SK-N-SH (cell line): ENCODE measurements around the gene RPL7A. TPM values are rescaled to one million over a fixed set of nuclear protein-coding genes. Genes with fewer than 3 reads are reported as not detected.

Experiments used
- CTCF ChIA-PET: fragments of 300-600, 350-600 bp; formaldehyde crosslinking; extraction: SDS; loops from one replicate; lab custom pipeline; 2021; lab: Yijun Ruan, JAX
- POLR2A ChIA-PET: fragments of 350-600 bp; sonication (Branson Sonifier 250); formaldehyde crosslinking; extraction: SDS; loops from one replicate; lab custom pipeline; 2020; ENCODE audit warnings: antibody characterized with exemption, inconsistent platforms; lab: Yijun Ruan, JAX
- DNase-seq: peaks from one replicate; pipeline ENCODE4 v3.0.0; 2012
- H2AFZ ChIP-seq: fragments of 200-600 bp; sonication (generic); 2 replicates; pipeline ENCODE4 v1.8.1; 2016; ENCODE audit warnings: antibody characterized with exemption, mild to moderate bottlenecking, low read depth
- H3F3A ChIP-seq: fragments of 200-600 bp; sonication (generic); replicated peaks from 2 replicates; pipeline ENCODE3; 2016; ENCODE audit warnings: antibody characterized with exemption, mild to moderate bottlenecking; ENCODE audit not compliant: insufficient read depth
- H3K27ac ChIP-seq, 2 experiments: fragments of 200-500 bp in 1 of 2; fragments of 200-600 bp in 1 of 2; sonication (Bioruptor generic) in 1 of 2; sonication (generic), shearing (Covaris generic) in 1 of 2; 2 replicates each; pipeline versions ENCODE4 v1.5.1 to v1.6.1; 2014 to 2016; ENCODE audit warnings: low read depth in 2 of 2, inconsistent platforms in 1 of 2, low read length in 1 of 2, mild to moderate bottlenecking in 1 of 2, mixed read lengths in 1 of 2
- H3K27me3 ChIP-seq: fragments of 200-600 bp; sonication (generic), shearing (Covaris generic); 2 replicates; pipeline ENCODE4 v1.6.1; 2016; ENCODE audit warnings: mixed run types; ENCODE audit not compliant: insufficient read depth
- H3K36me3 ChIP-seq, 2 experiments: fragments of 200-500 bp in 1 of 2; fragments of 200-600 bp in 1 of 2; sonication (Bioruptor generic) in 1 of 2; sonication (generic) in 1 of 2; replicated peaks in 1 of 2; 2 replicates each; pipeline versions ENCODE3 to v1.5.1; 2014 to 2016; ENCODE audit warnings: low read length in 1 of 2, mild to moderate bottlenecking in 1 of 2; ENCODE audit not compliant: insufficient read depth in 2 of 2, control insufficient read depth in 1 of 2
- H3K4me1 ChIP-seq, 2 experiments: fragments of 200-500 bp in 1 of 2; fragments of 200-600 bp in 1 of 2; sonication (Bioruptor generic) in 1 of 2; sonication (generic), shearing (Covaris generic) in 1 of 2; 2 replicates each; pipeline versions ENCODE4 v1.5.1 to v1.6.1; 2014 to 2016; ENCODE audit warnings: low read depth in 1 of 2, low read length in 1 of 2, mixed run types in 1 of 2; ENCODE audit not compliant: insufficient read depth in 2 of 2, control insufficient read depth in 1 of 2
- H3K4me2 ChIP-seq: fragments of 200-600 bp; sonication (generic), shearing (Covaris generic); 2 replicates; pipeline ENCODE4 v1.6.1; 2017; ENCODE audit warnings: mixed run types
- H3K4me3 ChIP-seq, 2 experiments: fragments of 200-500 bp in 1 of 2; fragments of 200-600 bp in 1 of 2; sonication (Bioruptor generic) in 1 of 2; sonication (generic), shearing (Covaris generic) in 1 of 2; 2 replicates each; pipeline versions ENCODE4 v1.5.1 to v1.8.1; 2014 to 2016; ENCODE audit warnings: low read depth in 2 of 2, inconsistent platforms in 1 of 2, low read length in 1 of 2, mild to moderate bottlenecking in 1 of 2, mixed read lengths in 1 of 2, moderate library complexity in 1 of 2
- H3K79me2 ChIP-seq: fragments of 200-600 bp; sonication (generic); 2 replicates; pipeline ENCODE4 v1.8.1; 2017; ENCODE audit warnings: mild to moderate bottlenecking; ENCODE audit not compliant: insufficient read depth
- H3K9ac ChIP-seq: fragments of 200-600 bp; sonication (generic); 2 replicates; pipeline ENCODE4 v1.6.1; 2017; ENCODE audit warnings: mixed run types
- H3K9me2 ChIP-seq: fragments of 200-600 bp; sonication (generic); 2 replicates; pipeline ENCODE4 v1.6.1; 2017; ENCODE audit warnings: mixed run types
- H3K9me3 ChIP-seq: fragments of 200-600 bp; sonication (generic); 2 replicates; pipeline ENCODE4 v1.6.1; 2017; ENCODE audit warnings: mixed run types, mild to moderate bottlenecking, moderate library complexity
- H4K20me1 ChIP-seq: fragments of 200-600 bp; sonication (generic); 2 replicates; pipeline ENCODE4 v1.6.1; 2017; ENCODE audit warnings: mild to moderate bottlenecking, mixed run types; ENCODE audit not compliant: insufficient read depth
- ELF1 ChIP-seq: IDR thresholded peaks from 2 replicates; pipeline ENCODE4 v1.4.0; 2012
- EP300 ChIP-seq, 2 experiments: IDR thresholded peaks; 2 replicates each; pipeline versions ENCODE4 v1.4.0 to v1.6.1; 2012; ENCODE audit warnings: borderline replicate concordance in 1 of 2, low read depth in 1 of 2, low read length in 1 of 2
- EZH2phosphoT487 ChIP-seq: fragments of 200-600 bp; sonication (generic); IDR thresholded peaks from 2 replicates; pipeline ENCODE4 v1.6.1; 2017; ENCODE audit warnings: low read depth, mixed run types, mild to moderate bottlenecking, antibody characterized with exemption, moderate library complexity, borderline replicate concordance
- FOSL2 ChIP-seq: IDR thresholded peaks from 2 replicates; pipeline ENCODE4 v1.4.0; 2012; ENCODE audit warnings: low read depth, mild to moderate bottlenecking, moderate library complexity, borderline replicate concordance
- FOXJ3 ChIP-seq: sonication (generic); formaldehyde crosslinking; IDR thresholded peaks from 2 replicates; pipeline ENCODE4 v1.5.1; 2020; ENCODE audit warnings: mild to moderate bottlenecking, missing genetic modification reagents
- FOXM1 ChIP-seq: IDR thresholded peaks from 2 replicates; pipeline ENCODE4 v1.4.0; 2012; ENCODE audit warnings: low read depth, mild to moderate bottlenecking
- GABPA ChIP-seq: IDR thresholded peaks from 2 replicates; pipeline ENCODE4 v1.4.0; 2012; ENCODE audit warnings: low read depth, mild to moderate bottlenecking
- MEF2A ChIP-seq: IDR thresholded peaks from 2 replicates; pipeline ENCODE4 v1.4.0; 2012; ENCODE audit warnings: low read depth, borderline replicate concordance
- MXI1 ChIP-seq: IDR thresholded peaks from 2 replicates; pipeline ENCODE4 v1.6.1; 2012; ENCODE audit warnings: mild to moderate bottlenecking, low read depth, low read length, improper control_type of control experiment
- RCOR1 ChIP-seq: fragments of 150-350 bp; IDR thresholded peaks from 2 replicates; pipeline ENCODE4 v1.6.1; 2017; ENCODE audit warnings: antibody characterized with exemption, low read length
- RFX5 ChIP-seq: IDR thresholded peaks from 2 replicates; pipeline ENCODE4 v1.6.1; 2012; ENCODE audit warnings: mild to moderate bottlenecking, improper control_type of control experiment, low read length
- SMC3 ChIP-seq: IDR thresholded peaks from 2 replicates; pipeline ENCODE4 v1.6.1; 2012; ENCODE audit warnings: low read depth, low read length, improper control_type of control experiment
- TAF1 ChIP-seq: IDR thresholded peaks from 2 replicates; pipeline ENCODE4 v1.6.1; 2012; ENCODE audit warnings: low read depth, mild to moderate bottlenecking, low read length, moderate library complexity, borderline replicate concordance
- TCF12 ChIP-seq: IDR thresholded peaks from 2 replicates; pipeline ENCODE4 v1.4.0; 2012
- YY1 ChIP-seq: IDR thresholded peaks from 2 replicates; pipeline ENCODE4 v1.4.0; 2012; ENCODE audit warnings: low read depth, mild to moderate bottlenecking
- WGBS: methylation state at CpG from one replicate; pipeline ENCODE4 v1.1.6; 2017; ENCODE audit warnings: low lambda C conversion rate; 5-methylcytosine and 5-hydroxymethylcytosine counted together
- polyA plus RNA-seq, 3 experiments: library from polyadenylated mRNA; depleted of rRNA; stranded (reverse); fragments of >200 nt; gene quantifications; 2 replicates each; pipeline ENCODE4 v1.2.3, GENCODE V29; 2012
- TF ChIP-seq, protein P1 (sequence below): fragments of 200-600 bp; sonication (generic); IDR thresholded peaks from 2 replicates; pipeline ENCODE4 v1.6.1; 2017; ENCODE audit warnings: antibody characterized with exemption, mild to moderate bottlenecking, moderate library complexity
- TF ChIP-seq, protein P2 (sequence below): IDR thresholded peaks from 2 replicates; pipeline ENCODE4; 2012
- TF ChIP-seq, protein P3 (sequence below): IDR thresholded peaks from 2 replicates; pipeline ENCODE4 v1.4.0; 2012; ENCODE audit warnings: low read depth
- TF ChIP-seq, protein P4 (sequence below): IDR thresholded peaks from 2 replicates; pipeline ENCODE4 v1.4.0; 2012; ENCODE audit warnings: low read depth, borderline replicate concordance

Gene RPL7A
- polyA plus RNA-seq, 1 of the 3 experiments (the other 2 are of a cell fraction): 4,121 TPM

DNA sequence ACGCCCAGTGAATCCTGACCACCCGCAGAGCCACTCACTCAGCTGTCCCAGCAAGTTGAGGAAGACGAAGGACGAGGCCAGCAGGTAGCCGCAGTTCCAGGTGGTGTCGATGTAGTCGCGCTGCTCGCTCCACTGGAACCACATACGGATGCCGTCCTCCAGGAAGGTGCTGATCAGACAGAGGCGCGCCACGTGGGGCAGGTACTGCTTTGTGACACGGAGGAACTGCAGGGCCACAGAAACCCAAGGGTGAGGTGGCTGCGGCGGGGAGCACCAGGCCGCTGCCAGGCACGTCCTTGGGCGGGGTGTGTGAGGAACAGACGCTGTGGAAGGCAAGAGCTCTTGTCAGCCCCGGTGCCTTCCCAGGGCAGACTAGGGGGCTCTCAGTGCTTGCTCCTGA lies 19.2 kb downstream of the RPL7A start:
- Histone ChIP-seq H3K79me2 (peaks cover 96% of the 10 kb centered on the region), H4K20me1 (peaks cover 84% of the 10 kb centered on the region), H3K4me2 (no peak overlapping the region), H2AFZ (no peak overlapping the region), H3K9me2 (no peaks in the 10 kb centered on the region), H3K4me1 (peaks cover 0 to 33% of the 10 kb centered on the region in 2 experiments; a peak in 2 of 4 replicates), H3K27me3 (no peaks in the 10 kb centered on the region)
- POLR2A ChIA-PET: interaction anchor here (1.0 kb wide), 1 partner anchor 19 kb away, joined by 4 read pairs; the partner anchor contains the start of genes MED22 and RPL7A
- TF ChIP-seq, protein P1, sequence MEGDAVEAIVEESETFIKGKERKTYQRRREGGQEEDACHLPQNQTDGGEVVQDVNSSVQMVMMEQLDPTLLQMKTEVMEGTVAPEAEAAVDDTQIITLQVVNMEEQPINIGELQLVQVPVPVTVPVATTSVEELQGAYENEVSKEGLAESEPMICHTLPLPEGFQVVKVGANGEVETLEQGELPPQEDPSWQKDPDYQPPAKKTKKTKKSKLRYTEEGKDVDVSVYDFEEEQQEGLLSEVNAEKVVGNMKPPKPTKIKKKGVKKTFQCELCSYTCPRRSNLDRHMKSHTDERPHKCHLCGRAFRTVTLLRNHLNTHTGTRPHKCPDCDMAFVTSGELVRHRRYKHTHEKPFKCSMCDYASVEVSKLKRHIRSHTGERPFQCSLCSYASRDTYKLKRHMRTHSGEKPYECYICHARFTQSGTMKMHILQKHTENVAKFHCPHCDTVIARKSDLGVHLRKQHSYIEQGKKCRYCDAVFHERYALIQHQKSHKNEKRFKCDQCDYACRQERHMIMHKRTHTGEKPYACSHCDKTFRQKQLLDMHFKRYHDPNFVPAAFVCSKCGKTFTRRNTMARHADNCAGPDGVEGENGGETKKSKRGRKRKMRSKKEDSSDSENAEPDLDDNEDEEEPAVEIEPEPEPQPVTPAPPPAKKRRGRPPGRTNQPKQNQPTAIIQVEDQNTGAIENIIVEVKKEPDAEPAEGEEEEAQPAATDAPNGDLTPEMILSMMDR: no peak
- TF ChIP-seq ELF1 (no peak), EP300 (IDR thresholded peaks at IDR 0.05; ENCODE audit: borderline replicate concordance in 1 of 2, low read depth in 1 of 2, low read length in 1 of 2) (no peak), YY1 (no peak), EZH2phosphoT487 (no peak), TCF12 (no peak), RCOR1 (no peak), FOSL2 (no peak), RFX5 (no peak), MEF2A (no peak), MXI1 (no peak), TAF1 (no peak), GABPA (no peak), FOXM1 (no peak), SMC3 (no peak), FOXJ3 (CRISPR knock-in tag) (no peak)
- TF ChIP-seq, protein P2, sequence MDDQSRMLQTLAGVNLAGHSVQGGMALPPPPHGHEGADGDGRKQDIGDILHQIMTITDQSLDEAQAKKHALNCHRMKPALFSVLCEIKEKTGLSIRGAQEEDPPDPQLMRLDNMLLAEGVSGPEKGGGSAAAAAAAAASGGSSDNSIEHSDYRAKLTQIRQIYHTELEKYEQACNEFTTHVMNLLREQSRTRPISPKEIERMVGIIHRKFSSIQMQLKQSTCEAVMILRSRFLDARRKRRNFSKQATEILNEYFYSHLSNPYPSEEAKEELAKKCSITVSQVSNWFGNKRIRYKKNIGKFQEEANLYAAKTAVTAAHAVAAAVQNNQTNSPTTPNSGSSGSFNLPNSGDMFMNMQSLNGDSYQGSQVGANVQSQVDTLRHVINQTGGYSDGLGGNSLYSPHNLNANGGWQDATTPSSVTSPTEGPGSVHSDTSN: no peak
- TF ChIP-seq, protein P3, sequence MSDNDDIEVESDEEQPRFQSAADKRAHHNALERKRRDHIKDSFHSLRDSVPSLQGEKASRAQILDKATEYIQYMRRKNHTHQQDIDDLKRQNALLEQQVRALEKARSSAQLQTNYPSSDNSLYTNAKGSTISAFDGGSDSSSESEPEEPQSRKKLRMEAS: no peak
- TF ChIP-seq, protein P4, sequence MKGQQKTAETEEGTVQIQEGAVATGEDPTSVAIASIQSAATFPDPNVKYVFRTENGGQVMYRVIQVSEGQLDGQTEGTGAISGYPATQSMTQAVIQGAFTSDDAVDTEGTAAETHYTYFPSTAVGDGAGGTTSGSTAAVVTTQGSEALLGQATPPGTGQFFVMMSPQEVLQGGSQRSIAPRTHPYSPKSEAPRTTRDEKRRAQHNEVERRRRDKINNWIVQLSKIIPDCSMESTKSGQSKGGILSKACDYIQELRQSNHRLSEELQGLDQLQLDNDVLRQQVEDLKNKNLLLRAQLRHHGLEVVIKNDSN: no peak
- TF ChIP-seq, all 33 proteins: peak for 0
- H3K4me3 ChIP-seq: no peak overlapping the region
- WGBS: 98% methylated on average over 17 of the region's 22 CpGs
- H3K27ac ChIP-seq: no peak overlapping the region; a peak in 1 of 4 replicates
- CTCF ChIA-PET: interaction anchor here (1.3 to 2.7 kb wide), 4 partner anchors 8 to 119 kb away, joined by 3 to 7 read pairs (median 6); partner anchors contain the start of genes SURF1 and SURF2
- peaks cover 37 to 80% of the 10 kb centered on the region in 2 experiments for H3K36me3 ChIP-seq
- H3K9ac ChIP-seq: no peak overlapping the region
- peaks cover 14% of the 10 kb centered on the region for H3F3A ChIP-seq
- no peak for DNase-seq
- H3K9me3 ChIP-seq: no peaks in the 10 kb centered on the region
